ENCODE results near the gene ASB1. TPM values are rescaled to one million over a fixed set of nuclear protein-coding genes. Genes with fewer than 3 reads are reported as not detected.

ASB1 gene
- total and polyA plus RNA-seq, 2 of the 13 experiments (the other 11 are each of a cell fraction or from before 2014, with no cell fraction given): 48.6 to 49.2 TPM

- TF ChIP-seq ZBTB44 (CRISPR knock-in tag; IDR thresholded peaks at IDR 0.05): no peak
- peak; percentile 83 for TF ChIP-seq ZNF687 (CRISPR knock-in tag; IDR thresholded peaks at IDR 0.05)
- TF ChIP-seq ZNF770 (CRISPR knock-in tag; IDR thresholded peaks at IDR 0.05): peak; percentile 31; the same call in 1 of the 2 replicates
- TF ChIP-seq AGO2 (optimal IDR thresholded peaks at IDR 0.05; ENCODE audit: low read depth, low read length): no peak
- peak; percentile 49 to 54; a peak in 3 of 4 replicates for TF ChIP-seq POLR2A (IDR thresholded peaks at IDR 0.05; ENCODE audit: insufficient read depth in 1 of 2, low read depth in 2 of 2, low read length in 2 of 2)
- TF ChIP-seq ZNF75D (CRISPR knock-in tag; IDR thresholded peaks at IDR 0.05; ENCODE audit: borderline replicate concordance): no peak
- no peak for TF ChIP-seq NFATC3 (CRISPR knock-in tag; IDR thresholded peaks at IDR 0.05)
- TF ChIP-seq GABPB1 (CRISPR knock-in tag; IDR thresholded peaks at IDR 0.05): peak; percentile 20; the same call in 1 of the 2 replicates
- TF ChIP-seq MXD3 (CRISPR knock-in tag; IDR thresholded peaks at IDR 0.05): no peak
- TF ChIP-seq ZNF552 (CRISPR knock-in tag; IDR thresholded peaks at IDR 0.05; ENCODE audit: borderline replicate concordance): peak; percentile 8; the same call in 1 of the 2 replicates
- TF ChIP-seq ZNF24 (IDR thresholded peaks at IDR 0.05): no peak
- TF ChIP-seq HDAC1 (CRISPR knock-in tag; IDR thresholded peaks at IDR 0.05): peak; percentile 92
- peak; percentile 96 for TF ChIP-seq ZNF281 (CRISPR knock-in tag; IDR thresholded peaks at IDR 0.05; ENCODE audit: borderline replicate concordance)
- no peak for TF ChIP-seq CSRNP1 (CRISPR knock-in tag; IDR thresholded peaks at IDR 0.05)
- no peak for TF ChIP-seq ZNF235 (CRISPR knock-in tag; IDR thresholded peaks at IDR 0.05; ENCODE audit: borderline replicate concordance)
Observed at GRCh38 chr2:238441262-238442114, 14.8 kb downstream of the ASB1 start (continued).

All from HepG2 (cell line).